ENCODE data around the gene LCOR. TPM values are rescaled to one million over a fixed set of nuclear protein-coding genes. Genes with fewer than 3 reads are reported as not detected.

Gene LCOR
- polyA plus RNA-seq, 1 experiment = 11.6 TPM

DNA sequence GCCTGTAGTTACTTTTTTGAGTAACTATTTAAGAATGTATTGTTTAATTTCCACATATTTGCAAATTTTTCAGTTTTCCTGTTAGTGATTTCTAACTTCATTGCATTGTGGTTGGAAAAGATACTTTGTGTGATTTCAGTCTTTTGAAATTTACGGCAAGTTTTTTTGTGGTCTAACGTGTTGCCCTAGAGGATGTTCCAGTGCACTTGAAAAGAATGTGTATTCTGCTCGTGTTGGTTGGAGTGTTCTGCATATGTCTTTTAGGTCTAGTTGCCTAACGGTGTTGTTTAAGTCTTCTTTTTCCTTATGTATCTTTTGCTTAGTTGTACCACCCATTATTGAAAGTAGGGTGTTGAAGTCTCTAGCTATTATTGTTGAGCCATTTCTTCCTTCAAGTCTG is 59.7 kb downstream of the LCOR start:
- no peaks in the 10 kb centered on the region for H3K27me3 ChIP-seq (ENCODE audit: control insufficient read depth, insufficient read depth, low read length)
- no peaks in the 10 kb centered on the region for H3K9me3 ChIP-seq (ENCODE audit: control insufficient read depth, insufficient read depth, low read length)
- ChIA-PET POLR2A (no interaction called here), CTCF (no interaction called here)
- no peak for DNase-seq (ENCODE audit: low read depth, low spot score)
- TF ChIP-seq, protein P1, sequence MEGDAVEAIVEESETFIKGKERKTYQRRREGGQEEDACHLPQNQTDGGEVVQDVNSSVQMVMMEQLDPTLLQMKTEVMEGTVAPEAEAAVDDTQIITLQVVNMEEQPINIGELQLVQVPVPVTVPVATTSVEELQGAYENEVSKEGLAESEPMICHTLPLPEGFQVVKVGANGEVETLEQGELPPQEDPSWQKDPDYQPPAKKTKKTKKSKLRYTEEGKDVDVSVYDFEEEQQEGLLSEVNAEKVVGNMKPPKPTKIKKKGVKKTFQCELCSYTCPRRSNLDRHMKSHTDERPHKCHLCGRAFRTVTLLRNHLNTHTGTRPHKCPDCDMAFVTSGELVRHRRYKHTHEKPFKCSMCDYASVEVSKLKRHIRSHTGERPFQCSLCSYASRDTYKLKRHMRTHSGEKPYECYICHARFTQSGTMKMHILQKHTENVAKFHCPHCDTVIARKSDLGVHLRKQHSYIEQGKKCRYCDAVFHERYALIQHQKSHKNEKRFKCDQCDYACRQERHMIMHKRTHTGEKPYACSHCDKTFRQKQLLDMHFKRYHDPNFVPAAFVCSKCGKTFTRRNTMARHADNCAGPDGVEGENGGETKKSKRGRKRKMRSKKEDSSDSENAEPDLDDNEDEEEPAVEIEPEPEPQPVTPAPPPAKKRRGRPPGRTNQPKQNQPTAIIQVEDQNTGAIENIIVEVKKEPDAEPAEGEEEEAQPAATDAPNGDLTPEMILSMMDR (IDR thresholded peaks at IDR 0.05; ENCODE audit: low read depth, low read length) = no peak
- H3K27ac ChIP-seq (ENCODE audit: low read depth, low read length) = no peak overlapping the region
- H3K4me3 ChIP-seq (ENCODE audit: low read depth, low read length) = no peak overlapping the region

DNA sequence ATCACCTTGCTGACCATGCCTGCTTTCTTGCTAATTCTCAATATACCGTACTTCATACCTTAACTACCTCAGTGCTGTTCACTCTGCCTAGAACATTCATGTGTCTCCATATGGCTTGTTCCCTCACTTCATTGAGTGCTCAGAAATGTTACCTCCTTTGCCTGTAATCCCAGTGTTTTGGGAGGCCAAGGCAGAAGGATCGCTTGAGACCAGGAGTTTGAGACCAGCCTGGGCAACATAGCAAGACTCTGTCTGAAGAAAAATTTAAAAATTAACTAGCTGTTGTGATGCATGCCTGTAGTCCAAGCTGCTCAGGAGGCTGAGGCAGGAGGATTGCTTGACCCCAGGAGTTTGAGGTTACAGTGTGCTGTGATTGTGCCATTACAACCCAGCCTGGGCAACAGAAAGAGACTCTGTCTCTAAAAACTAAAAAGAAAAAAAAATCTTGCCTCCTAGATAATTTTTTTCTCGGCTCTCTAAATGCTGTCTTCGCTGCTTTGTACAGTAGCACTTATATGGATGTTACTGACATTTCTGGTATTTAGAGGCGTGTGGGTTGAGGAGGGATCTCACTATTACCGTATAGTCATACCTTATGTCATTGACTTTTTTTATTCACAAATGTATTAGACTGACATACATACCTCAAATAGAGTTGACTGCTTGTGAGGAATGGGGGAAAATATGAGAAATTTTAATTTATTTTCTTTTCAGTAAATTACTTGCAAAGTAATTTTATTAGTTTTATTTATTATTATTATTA is 63.7 kb downstream of the LCOR start:
- Histone ChIP-seq H3K9me3 (ENCODE audit: control insufficient read depth, insufficient read depth, low read length) (peaks cover 2% of the 10 kb centered on the region; the same call in 1 of the 2 replicates), H3K27me3 (ENCODE audit: control insufficient read depth, insufficient read depth, low read length) (no peaks in the 10 kb centered on the region), H3K27ac (ENCODE audit: low read depth, low read length) (no peak overlapping the region), H3K4me3 (ENCODE audit: low read depth, low read length) (no peak overlapping the region)
- POLR2A ChIA-PET = no interaction called here
- TF ChIP-seq, protein P1 (IDR thresholded peaks at IDR 0.05; ENCODE audit: low read depth, low read length) = no peak
- CTCF ChIA-PET = no interaction called here
- DNase-seq (ENCODE audit: low read depth, low spot score) = no peak

DNA sequence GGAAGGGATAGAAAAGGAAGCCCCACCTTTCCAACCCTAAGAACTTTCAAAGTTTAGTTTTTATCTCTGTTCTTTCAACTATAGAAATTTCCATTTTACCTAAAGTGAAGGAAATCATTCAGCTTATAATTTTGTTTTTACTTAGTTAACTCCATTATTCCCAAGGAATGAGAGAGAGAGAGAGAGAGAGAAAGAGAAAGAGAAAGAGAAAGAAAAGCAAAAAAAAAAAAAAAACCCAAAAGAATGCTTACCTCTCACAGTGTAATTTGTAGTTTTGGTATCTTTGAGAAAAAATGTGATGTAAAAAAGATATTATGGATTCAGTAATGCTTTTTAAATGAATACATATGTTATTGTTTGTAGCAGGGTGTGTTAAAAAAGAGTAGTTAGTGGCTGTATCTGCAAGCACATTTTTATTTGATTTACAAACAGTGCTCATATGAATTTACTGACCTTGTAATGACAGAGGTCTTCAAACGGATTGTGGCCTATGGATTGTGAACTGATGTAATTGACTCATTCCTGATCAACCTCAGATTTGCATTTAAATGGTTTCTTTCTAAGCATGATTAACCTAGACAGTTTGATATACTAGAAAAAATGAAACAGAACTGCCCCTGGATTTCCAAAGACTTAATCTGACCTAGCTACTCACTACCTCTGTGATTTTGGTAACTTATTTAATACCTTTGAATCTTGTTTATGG is 64.9 kb downstream of the LCOR start:
- TF ChIP-seq, protein P1 (IDR thresholded peaks at IDR 0.05; ENCODE audit: low read depth, low read length) = no peak
- Histone ChIP-seq H3K27me3 (ENCODE audit: control insufficient read depth, insufficient read depth, low read length) (no peaks in the 10 kb centered on the region), H3K9me3 (ENCODE audit: control insufficient read depth, insufficient read depth, low read length) (peaks cover 6% of the 10 kb centered on the region; the same call in 1 of the 2 replicates), H3K4me3 (ENCODE audit: low read depth, low read length) (no peak overlapping the region), H3K27ac (ENCODE audit: low read depth, low read length) (no peak overlapping the region)
- ChIA-PET POLR2A (interaction anchor here (0.6 kb wide), 2 partner anchors 16 kb away, joined by 3 to 4 read pairs; no protein-coding TSS in a partner anchor), CTCF (no interaction called here)
- DNase-seq (ENCODE audit: low read depth, low spot score) = no peak

DNA sequence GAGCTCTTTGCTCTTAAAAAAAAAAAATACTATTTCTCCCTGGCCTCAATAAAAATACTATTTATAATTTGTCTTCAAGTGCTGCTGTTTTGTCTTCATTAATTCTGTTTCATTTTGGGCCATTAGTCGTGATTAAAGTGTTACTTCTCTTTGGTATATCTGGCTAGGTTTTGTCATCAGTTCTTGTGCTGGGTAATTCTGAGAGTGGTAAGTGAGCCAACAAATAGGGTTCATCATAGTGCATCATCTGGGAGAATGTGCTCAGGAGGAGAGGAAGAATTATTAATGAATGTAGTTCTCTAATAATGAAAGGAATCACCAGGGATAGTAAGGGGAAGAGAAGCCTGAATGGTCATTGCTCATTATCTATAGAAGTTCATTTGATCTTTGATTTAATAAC is 70.0 kb downstream of the LCOR start:
- TF ChIP-seq, protein P1 (IDR thresholded peaks at IDR 0.05; ENCODE audit: low read depth, low read length) = no peak
- Histone ChIP-seq H3K27me3 (ENCODE audit: control insufficient read depth, insufficient read depth, low read length) (no peaks in the 10 kb centered on the region), H3K4me3 (ENCODE audit: low read depth, low read length) (no peak overlapping the region), H3K9me3 (ENCODE audit: control insufficient read depth, insufficient read depth, low read length) (peaks cover 6% of the 10 kb centered on the region; the same call in 1 of the 2 replicates), H3K27ac (ENCODE audit: low read depth, low read length) (no peak overlapping the region)
- CTCF ChIA-PET = interaction anchor here (0.9 kb wide), 1 partner anchor 9 kb away, joined by 3 read pairs; no protein-coding TSS in a partner anchor
- POLR2A ChIA-PET = no interaction called here
- DNase-seq (ENCODE audit: low read depth, low spot score) = no peak

Data from AG04450 (cell line).